GM12891 (cell line): Measurements from ENCODE around the gene CDK5R1.

Experiments used
- DNase-seq: peaks from one replicate; pipeline ENCODE4 v3.0.0; 2011; ENCODE audit warnings: low spot score; ENCODE audit not compliant: insufficient read length
- FAIRE-seq: peaks from 2 replicates; lab custom pipeline; 2011; peaks lifted over from hg19 to GRCh38; lab: Jason Lieb, UNC
- PAX5 ChIP-seq: IDR thresholded peaks from 2 replicates; pipeline ENCODE4 v1.6.1; 2011; ENCODE audit warnings: low read length, moderate library complexity, mild to moderate bottlenecking; ENCODE audit not compliant: insufficient read depth, severe bottlenecking
- POLR2A ChIP-seq: IDR thresholded peaks from 2 replicates; pipeline ENCODE4 v1.6.1; 2011; ENCODE audit warnings: low read depth, low read length, control low read depth
- POLR2AphosphoS5 ChIP-seq: IDR thresholded peaks from 2 replicates; pipeline ENCODE4 v1.6.1; 2011; ENCODE audit warnings: low read depth, low read length, control low read depth
- POU2F2 ChIP-seq: IDR thresholded peaks from 2 replicates; pipeline ENCODE4 v1.6.1; 2011; ENCODE audit warnings: low read depth, mild to moderate bottlenecking, control low read depth, low read length, moderate library complexity
- SPI1 ChIP-seq: IDR thresholded peaks from 2 replicates; pipeline ENCODE4 v1.6.1; 2011; ENCODE audit warnings: low read depth, low read length, control low read depth
- TAF1 ChIP-seq: IDR thresholded peaks from 2 replicates; pipeline ENCODE4 v1.6.1; 2011; ENCODE audit warnings: low read depth, low read length, control low read depth

CDK5R1 gene

GRCh38 chr17:32470405-32471167, 16.2 kb upstream of the CDK5R1 start:
- no peak for FAIRE-seq
- no peak for TF ChIP-seq TAF1
- TF ChIP-seq POLR2AphosphoS5 = no peak
- TF ChIP-seq POLR2A = no peak
- TF ChIP-seq POU2F2 = no peak
- TF ChIP-seq SPI1 = no peak
- no peak for TF ChIP-seq PAX5
- DNase-seq = no peak

GRCh38 chr17:32471652-32472051, 15.1 kb upstream of the CDK5R1 start:
- no peak for TF ChIP-seq POU2F2
- TF ChIP-seq POLR2AphosphoS5 = no peak
- no peak for TF ChIP-seq PAX5
- TF ChIP-seq TAF1 = no peak
- TF ChIP-seq SPI1 = no peak
- TF ChIP-seq POLR2A = no peak
- FAIRE-seq (no peak), DNase-seq (no peak)

GRCh38 chr17:32475258-32475657, 11.5 kb upstream of the CDK5R1 start:
- TF ChIP-seq SPI1 (no peak), PAX5 (no peak), POLR2AphosphoS5 (no peak), TAF1 (no peak)
- DNase-seq (no peak), FAIRE-seq (no peak)

GRCh38 chr17:32477220-32477619, 9.6 kb upstream of the CDK5R1 start:
- TF ChIP-seq POLR2AphosphoS5 (no peak), POU2F2 (no peak), SPI1 (no peak), POLR2A (no peak), TAF1 (no peak), PAX5 (no peak)
- FAIRE-seq (no peak), DNase-seq (no peak)

DNA sequence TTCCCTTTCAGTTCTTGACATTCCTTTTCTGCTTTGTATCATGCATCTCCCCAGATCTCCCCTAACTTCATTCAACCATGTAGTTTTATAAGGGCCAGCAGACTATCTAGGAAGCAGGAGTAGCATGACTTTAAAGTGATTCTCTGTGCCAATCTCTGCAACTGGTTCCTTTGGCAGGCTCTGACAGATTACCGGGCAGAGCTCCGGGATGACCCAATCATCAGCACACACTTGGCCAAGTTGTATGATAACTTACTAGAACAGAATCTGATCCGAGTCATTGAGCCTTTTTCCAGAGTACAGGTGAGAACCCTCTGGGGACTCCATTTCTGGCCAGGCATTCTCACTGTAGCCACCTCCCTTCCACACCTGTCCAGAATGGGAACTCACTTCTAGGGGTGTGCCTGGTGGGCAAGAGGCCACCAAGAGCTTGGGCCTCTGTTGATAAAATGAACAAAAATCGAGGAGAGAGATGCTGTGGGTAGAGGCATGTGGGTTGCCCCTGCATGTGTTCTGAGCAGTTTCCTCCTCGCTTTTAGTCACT, 7.6 kb upstream of the CDK5R1 start:
- no peak for DNase-seq
- no peak for FAIRE-seq
- TF ChIP-seq POU2F2 (no peak), POLR2AphosphoS5 (no peak), POLR2A (no peak), PAX5 (no peak), SPI1 (no peak), TAF1 (no peak)

DNA sequence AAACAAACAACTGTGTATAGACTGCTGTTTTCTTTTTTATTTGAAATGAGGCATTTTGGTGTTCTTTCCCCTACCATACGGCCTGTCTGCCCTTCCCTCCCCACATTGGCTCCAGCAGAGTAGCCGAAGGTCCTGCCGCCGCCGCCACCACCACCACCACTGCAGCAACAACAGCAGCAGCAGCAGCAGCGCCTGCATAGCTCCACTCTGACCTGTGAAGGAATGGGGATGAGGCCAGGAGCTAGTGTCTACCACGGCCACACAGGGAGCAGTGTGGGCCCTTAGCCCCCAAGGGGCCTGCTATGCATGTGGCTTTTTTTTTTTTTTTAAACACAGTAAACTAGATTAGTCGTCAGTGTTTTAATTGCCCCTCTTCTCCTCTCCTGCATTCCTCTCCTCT, 5.6 kb upstream of the CDK5R1 start:
- DNase-seq (no peak), FAIRE-seq (no peak)
- TF ChIP-seq PAX5 = no peak
- TF ChIP-seq POLR2AphosphoS5 = no peak
- no peak for TF ChIP-seq POLR2A
- no peak for TF ChIP-seq SPI1
- TF ChIP-seq POU2F2 = no peak

GRCh38 chr17:32482568-32483320, 4.0 kb upstream of the CDK5R1 start:
- TF ChIP-seq TAF1 (no peak), SPI1 (peak; percentile 60), POLR2A (peak; percentile 25; the same call in 1 of the 2 replicates), POLR2AphosphoS5 (0 out of 2 replicates have a peak, but pooled peaks have one; percentile 19)
- FAIRE-seq = peak; percentile 55
- no peak for DNase-seq

GRCh38 chr17:32483451-32484019, 3.3 kb upstream of the CDK5R1 start:
- TF ChIP-seq POLR2AphosphoS5 = no peak
- TF ChIP-seq POU2F2 = peak; percentile 37; the same call in 1 of the 2 replicates
- TF ChIP-seq TAF1 = no peak
- TF ChIP-seq POLR2A = no peak
- TF ChIP-seq SPI1 = peak; percentile 33; the same call in 1 of the 2 replicates
- no peak for TF ChIP-seq PAX5
- DNase-seq (no peak), FAIRE-seq (peak; percentile 91)

- FAIRE-seq (no peak), DNase-seq (no peak)
- TF ChIP-seq SPI1 = no peak
- TF ChIP-seq POLR2AphosphoS5 = peak; percentile 36; the same call in 1 of the 2 replicates
- no peak for TF ChIP-seq PAX5
- no peak for TF ChIP-seq TAF1
Measured at GRCh38 chr17:32484041-32484461, 2.7 kb upstream of the CDK5R1 start.
